Measurements from ENCODE around the gene FIP1L1. TPM values are rescaled to one million over a fixed set of nuclear protein-coding genes. Genes with fewer than 3 reads are reported as not detected.

Gene FIP1L1
- total and polyA plus RNA-seq, 10 donors: 32.4 to 87.0 (median 59.9) TPM

- no peak overlapping the region for H3K4me3 ChIP-seq
- H3K4me1 ChIP-seq: no peaks in the 10 kb centered on the region
- H3K36me3 ChIP-seq: peaks cover 0 to 62% (median 29%) of the 10 kb centered on the region in 6 donors
- H3K27me3 ChIP-seq (replicated peaks in 1 of 7): no peaks in the 10 kb centered on the region
- no peak for DNase-seq
- H3K27ac ChIP-seq: no peak overlapping the region
- intact Hi-C loops (cut with DNase I; ENCODE audit: low total_unique reads): no loop called here
- no peaks in the 10 kb centered on the region for H3K9me3 ChIP-seq
- TF ChIP-seq POLR2AphosphoS5 (IDR thresholded peaks at IDR 0.05) (no peak), POLR2A (IDR thresholded peaks at IDR 0.05) (no peak), CTCF (IDR thresholded peaks at IDR 0.05 in 8 of 11, conservative IDR thresholded peaks at IDR 0.05 in 3 of 11) (no peak)
Measured at GRCh38 chr4:53424280-53424679, 46.8 kb downstream of the FIP1L1 start.

- intact Hi-C loops (cut with DNase I; ENCODE audit: low total_unique reads): no loop called here
Measured at GRCh38 chr4:53427366-53427765, 49.9 kb downstream of the FIP1L1 start.

DNA sequence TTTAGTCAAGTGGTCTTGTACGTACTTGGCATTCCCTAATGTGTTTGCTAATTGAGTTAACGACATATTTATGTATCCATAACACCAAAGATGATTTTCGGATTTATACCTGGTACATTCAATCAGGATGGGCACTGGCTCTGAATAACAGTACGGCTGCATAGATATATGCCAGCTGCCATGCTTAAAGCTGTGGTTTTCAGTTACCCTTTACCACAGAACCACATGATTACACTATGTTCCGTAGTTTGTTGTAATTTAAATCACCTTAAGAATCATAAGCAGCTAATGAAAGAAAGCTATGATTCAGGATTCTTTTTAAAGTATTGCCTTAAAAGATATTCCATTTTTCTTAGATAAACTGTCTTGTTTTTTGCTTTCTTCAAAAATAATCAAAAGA, 53.6 kb downstream of the FIP1L1 start:
- no peaks in the 10 kb centered on the region for H3K27me3 ChIP-seq (replicated peaks in 1 of 7)
- peaks cover 0 to 98% (median 46%) of the 10 kb centered on the region in 6 donors for H3K36me3 ChIP-seq
- WGBS, 5 donors: 56 to 72% (median 67%) methylated on average over 5 of the region's 5 CpGs
- TF ChIP-seq POLR2A (IDR thresholded peaks at IDR 0.05) (no peak), POLR2AphosphoS5 (IDR thresholded peaks at IDR 0.05) (no peak), CTCF (IDR thresholded peaks at IDR 0.05 in 8 of 11, conservative IDR thresholded peaks at IDR 0.05 in 3 of 11) (no peak)
- intact Hi-C loops (cut with DNase I; ENCODE audit: low total_unique reads): no loop called here
- H3K27ac ChIP-seq: no peak overlapping the region
- no peaks in the 10 kb centered on the region for H3K9me3 ChIP-seq
- DNase-seq: no peak
- no peak overlapping the region for H3K4me3 ChIP-seq
- peaks cover 0 to 3% (median 0%) of the 10 kb centered on the region in 6 donors for H3K4me1 ChIP-seq

More at GRCh38 chr4:53427366-53427765, 49.9 kb downstream of the FIP1L1 start:
- no peak overlapping the region for H3K27ac ChIP-seq
- peaks cover 0 to 3% (median 0%) of the 10 kb centered on the region in 6 donors for H3K4me1 ChIP-seq
- no peaks in the 10 kb centered on the region for H3K9me3 ChIP-seq
- no peak for DNase-seq
- peaks cover 0 to 74% (median 40%) of the 10 kb centered on the region in 6 donors for H3K36me3 ChIP-seq
- no peak overlapping the region for H3K4me3 ChIP-seq
- TF ChIP-seq CTCF (IDR thresholded peaks at IDR 0.05 in 8 of 11, conservative IDR thresholded peaks at IDR 0.05 in 3 of 11): no peak
- no peak for TF ChIP-seq POLR2AphosphoS5 (IDR thresholded peaks at IDR 0.05)
- no peak for TF ChIP-seq POLR2A (IDR thresholded peaks at IDR 0.05)
- H3K27me3 ChIP-seq (replicated peaks in 1 of 7): no peaks in the 10 kb centered on the region

- Histone ChIP-seq H3K36me3 (peaks cover 0 to 98% (median 40%) of the 10 kb centered on the region in 6 donors), H3K27ac (no peak overlapping the region), H3K4me3 (no peak overlapping the region), H3K27me3 (replicated peaks in 1 of 7) (no peaks in the 10 kb centered on the region), H3K9me3 (no peaks in the 10 kb centered on the region), H3K4me1 (peaks cover 0 to 3% (median 0%) of the 10 kb centered on the region in 6 donors)
- no peak for DNase-seq
- TF ChIP-seq CTCF (IDR thresholded peaks at IDR 0.05 in 8 of 11, conservative IDR thresholded peaks at IDR 0.05 in 3 of 11): no peak
- TF ChIP-seq POLR2AphosphoS5 (IDR thresholded peaks at IDR 0.05): no peak
- TF ChIP-seq POLR2A (IDR thresholded peaks at IDR 0.05): no peak
- 77 to 86% (median 83%) methylated on average over 4 of the region's 4 CpGs for WGBS, 5 donors
- intact Hi-C loops (cut with DNase I; ENCODE audit: low total_unique reads): no loop called here
Measured at GRCh38 chr4:53432528-53433424, 55.3 kb downstream of the FIP1L1 start.
